GM12801 (cell line): Measurements from ENCODE around the gene POU2F1.

ENCODE experiments used
- CTCF ChIP-seq: IDR thresholded peaks from one replicate; pipeline ENCODE4 v1.5.1; 2011; ENCODE audit warnings: control low read depth; ENCODE audit not compliant: insufficient read length; ENCODE audit errors: extremely low read depth

Gene POU2F1

GRCh38 chr1:167375949-167376348 is 155.3 kb downstream of the POU2F1 start:
- no peak for TF ChIP-seq CTCF

GRCh38 chr1:167387251-167387910 is 166.7 kb downstream of the POU2F1 start:
- no peak for TF ChIP-seq CTCF

- TF ChIP-seq CTCF, result no peak
These were observed 168.3 kb downstream of the POU2F1 start for GRCh38 chr1:167388976-167389375.

- TF ChIP-seq CTCF, result no peak
These were observed 171.6 kb downstream of the POU2F1 start for GRCh38 chr1:167392200-167392696.

GRCh38 chr1:167400359-167400953 is 179.8 kb downstream of the POU2F1 start:
- no peak for TF ChIP-seq CTCF

GRCh38 chr1:167401260-167401873 is 180.7 kb downstream of the POU2F1 start:
- no peak for TF ChIP-seq CTCF

GRCh38 chr1:167404161-167404888 is 183.6 kb downstream of the POU2F1 start:
- TF ChIP-seq CTCF, result no peak
